ENCODE measurements around the gene EEIG2.
A peak's percentile ranks its signal among the peaks of the same experiment; 100 is the strongest.
"Not testable (repeated sequence)": the region's sequence is repeated elsewhere in the genome, so short reads cannot be mapped to it uniquely, and the experiment has no call there.

The EEIG2 gene

GRCh38 chr1:108559215-108560186 is at the start of gene EEIG2:
Gene EEIG2 (plus strand): TSS chr1:108560100. CDS start chr1:108560429, 329 bp downstream.
- peak; percentile 80 to 92 (median 86) for DNase-seq

- DNase-seq: no peak
Measured at GRCh38 chr1:108511764-108512163, 48.1 kb upstream of the EEIG2 start.

- peak in 3 of 6 experiments; percentile 8 to 58 (median 53) for DNase-seq
Measured at GRCh38 chr1:108512239-108513043, 47.5 kb upstream of the EEIG2 start.

GRCh38 chr1:108513044-108513415 is 46.9 kb upstream of the EEIG2 start:
- no peak for DNase-seq

GRCh38 chr1:108513914-108514313 is 46.0 kb upstream of the EEIG2 start:
- not testable (repeated sequence) for DNase-seq

GRCh38 chr1:108517301-108517897 is 42.5 kb upstream of the EEIG2 start:
- not testable (repeated sequence) for DNase-seq

- DNase-seq: no peak
Measured at GRCh38 chr1:108521990-108522393, 37.9 kb upstream of the EEIG2 start.

GRCh38 chr1:108523829-108524228 is 36.1 kb upstream of the EEIG2 start:
- no peak for DNase-seq

- no peak for DNase-seq
Measured at GRCh38 chr1:108524676-108525075, 35.2 kb upstream of the EEIG2 start.

GRCh38 chr1:108527135-108527534 is 32.8 kb upstream of the EEIG2 start:
- no peak for DNase-seq

- DNase-seq: no peak
Measured at GRCh38 chr1:108527837-108528236, 32.1 kb upstream of the EEIG2 start.

- DNase-seq: no peak
Measured at GRCh38 chr1:108531444-108531843, 28.5 kb upstream of the EEIG2 start.

- DNase-seq: no peak
Measured at GRCh38 chr1:108532730-108533129, 27.2 kb upstream of the EEIG2 start.

- no peak for DNase-seq
Measured at GRCh38 chr1:108533351-108534083, 26.4 kb upstream of the EEIG2 start.

- DNase-seq: no peak
Measured at GRCh38 chr1:108534759-108535158, 25.1 kb upstream of the EEIG2 start.

GRCh38 chr1:108535315-108535897 is 24.5 kb upstream of the EEIG2 start:
- DNase-seq: not testable (repeated sequence)

GRCh38 chr1:108536021-108536420 is 23.9 kb upstream of the EEIG2 start:
- DNase-seq: not testable (repeated sequence)

- not testable (repeated sequence) for DNase-seq
Measured at GRCh38 chr1:108536791-108537190, 23.1 kb upstream of the EEIG2 start.

GRCh38 chr1:108537976-108538375 is 21.9 kb upstream of the EEIG2 start:
- DNase-seq: no peak

GRCh38 chr1:108540977-108541376 is 18.9 kb upstream of the EEIG2 start:
- DNase-seq: no peak

- DNase-seq: no peak
Measured at GRCh38 chr1:108541861-108542260, 18.0 kb upstream of the EEIG2 start.

GRCh38 chr1:108547493-108547892 is 12.4 kb upstream of the EEIG2 start:
- DNase-seq: not testable (repeated sequence)

Data from stimulated activated naive CD4-positive, alpha-beta T cell (primary cell).